ENCODE measurements around the gene TMSB4X.
"Not testable (repeated sequence)": the region's sequence is repeated elsewhere in the genome, so short reads cannot be mapped to it uniquely, and the experiment has no call there.

Gene TMSB4X

GRCh38 chrX:12954376-12954775, 20.5 kb upstream of the TMSB4X start:
- Histone ChIP-seq H3K4me1 (ENCODE audit: control insufficient read depth in 1 of 2, insufficient read depth in 2 of 2, low read length in 2 of 2) (peaks cover 9 to 25% of the 10 kb centered on the region in 2 donors), H3K9me3 (ENCODE audit: control insufficient read depth in 1 of 2, low read length in 2 of 2) (no peaks in the 10 kb centered on the region), H3K36me3 (ENCODE audit: control insufficient read depth in 1 of 2, insufficient read depth in 2 of 2, low read length in 2 of 2) (no peaks in the 10 kb centered on the region), H3K27ac (ENCODE audit: low read depth, low read length) (no peak overlapping the region), H3K9ac (ENCODE audit: low read depth in 1 of 2, low read length in 2 of 2) (no peak overlapping the region), H3K27me3 (ENCODE audit: control insufficient read depth in 1 of 2, insufficient read depth in 2 of 2, low read length in 2 of 2) (no peaks in the 10 kb centered on the region), H3K4me3 (ENCODE audit: low read depth in 1 of 2, low read length in 2 of 2) (no peak overlapping the region)

DNA sequence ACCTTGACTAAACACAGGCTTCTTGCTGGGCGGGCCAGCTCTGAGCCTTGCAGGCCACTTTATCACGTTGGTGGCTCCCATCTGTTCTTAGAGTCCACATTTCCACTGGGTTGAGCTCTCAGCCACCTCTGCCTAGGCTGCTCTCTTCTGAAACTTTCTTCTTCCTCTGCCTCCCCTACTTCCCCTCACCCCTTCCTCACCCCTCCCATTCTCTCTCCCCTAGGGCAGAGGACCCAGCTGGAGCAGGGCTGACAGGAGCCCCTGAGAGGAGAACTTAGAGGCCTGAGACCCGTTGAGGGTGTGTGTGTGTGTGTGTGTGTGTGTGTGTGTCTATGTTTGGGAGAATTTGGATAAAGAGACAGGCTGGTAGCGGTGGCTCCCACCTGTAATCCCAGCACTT, 19.9 kb upstream of the TMSB4X start:
- Histone ChIP-seq H3K4me3 (ENCODE audit: low read depth in 1 of 2, low read length in 2 of 2) (no peak overlapping the region), H3K4me1 (ENCODE audit: control insufficient read depth in 1 of 2, insufficient read depth in 2 of 2, low read length in 2 of 2) (peaks cover 4 to 19% of the 10 kb centered on the region in 2 donors), H3K9me3 (ENCODE audit: control insufficient read depth in 1 of 2, low read length in 2 of 2) (no peaks in the 10 kb centered on the region), H3K36me3 (ENCODE audit: control insufficient read depth in 1 of 2, insufficient read depth in 2 of 2, low read length in 2 of 2) (no peaks in the 10 kb centered on the region), H3K9ac (ENCODE audit: low read depth in 1 of 2, low read length in 2 of 2) (no peak overlapping the region), H3K27ac (ENCODE audit: low read depth, low read length) (no peak overlapping the region), H3K27me3 (ENCODE audit: control insufficient read depth in 1 of 2, insufficient read depth in 2 of 2, low read length in 2 of 2) (no peaks in the 10 kb centered on the region)

DNA sequence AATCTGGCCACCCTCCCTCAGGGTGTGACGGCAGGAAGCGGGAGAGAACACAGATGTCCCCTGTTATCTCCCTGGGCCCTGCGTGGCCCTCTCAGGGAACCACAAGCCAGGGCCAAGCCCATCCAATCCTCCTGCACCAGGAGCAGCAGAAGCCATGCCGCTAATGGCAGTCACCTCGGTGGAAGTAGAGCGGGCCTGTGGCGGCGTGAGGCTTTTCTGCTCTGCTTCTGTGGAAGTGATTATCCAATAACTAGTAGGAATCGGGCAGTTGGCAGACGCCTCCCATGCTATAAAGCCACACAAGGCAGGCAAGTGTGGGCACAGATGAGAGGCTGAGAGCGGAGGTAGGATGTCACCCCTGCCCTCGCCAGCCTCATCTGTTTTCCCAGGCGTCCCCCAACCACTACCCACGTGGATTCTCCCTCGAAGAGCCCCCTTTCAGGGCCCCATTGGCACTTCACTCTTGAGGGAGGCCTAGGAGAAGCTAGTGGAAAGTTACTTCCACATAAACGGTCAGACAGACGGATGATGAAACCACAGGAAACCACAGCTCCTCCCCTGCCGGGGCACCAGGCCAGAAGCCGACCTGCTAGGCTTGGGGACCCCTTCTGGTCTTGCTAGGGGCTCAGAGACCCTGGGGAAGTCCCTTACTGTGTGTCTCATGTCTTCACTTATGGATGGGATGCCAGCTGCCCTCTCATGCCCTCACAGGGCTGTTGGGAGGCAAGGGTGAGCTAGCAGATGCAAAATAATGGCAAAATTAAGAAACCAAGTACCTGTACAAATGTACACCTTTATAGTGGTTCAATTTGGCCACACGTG, 18.8 kb upstream of the TMSB4X start:
- no peaks in the 10 kb centered on the region for H3K27me3 ChIP-seq (ENCODE audit: control insufficient read depth in 1 of 2, insufficient read depth in 2 of 2, low read length in 2 of 2)
- H3K27ac ChIP-seq (ENCODE audit: low read depth, low read length): peak overlapping the region; percentile 34
- H3K9ac ChIP-seq (ENCODE audit: low read depth in 1 of 2, low read length in 2 of 2): peak overlapping the region; percentile 12 to 39
- H3K36me3 ChIP-seq (ENCODE audit: control insufficient read depth in 1 of 2, insufficient read depth in 2 of 2, low read length in 2 of 2): no peaks in the 10 kb centered on the region
- H3K9me3 ChIP-seq (ENCODE audit: control insufficient read depth in 1 of 2, low read length in 2 of 2): no peaks in the 10 kb centered on the region
- peaks cover 4 to 13% of the 10 kb centered on the region in 2 donors for H3K4me1 ChIP-seq (ENCODE audit: control insufficient read depth in 1 of 2, insufficient read depth in 2 of 2, low read length in 2 of 2)
- H3K4me3 ChIP-seq (ENCODE audit: low read depth in 1 of 2, low read length in 2 of 2): peak overlapping the region; percentile 47 to 50

DNA sequence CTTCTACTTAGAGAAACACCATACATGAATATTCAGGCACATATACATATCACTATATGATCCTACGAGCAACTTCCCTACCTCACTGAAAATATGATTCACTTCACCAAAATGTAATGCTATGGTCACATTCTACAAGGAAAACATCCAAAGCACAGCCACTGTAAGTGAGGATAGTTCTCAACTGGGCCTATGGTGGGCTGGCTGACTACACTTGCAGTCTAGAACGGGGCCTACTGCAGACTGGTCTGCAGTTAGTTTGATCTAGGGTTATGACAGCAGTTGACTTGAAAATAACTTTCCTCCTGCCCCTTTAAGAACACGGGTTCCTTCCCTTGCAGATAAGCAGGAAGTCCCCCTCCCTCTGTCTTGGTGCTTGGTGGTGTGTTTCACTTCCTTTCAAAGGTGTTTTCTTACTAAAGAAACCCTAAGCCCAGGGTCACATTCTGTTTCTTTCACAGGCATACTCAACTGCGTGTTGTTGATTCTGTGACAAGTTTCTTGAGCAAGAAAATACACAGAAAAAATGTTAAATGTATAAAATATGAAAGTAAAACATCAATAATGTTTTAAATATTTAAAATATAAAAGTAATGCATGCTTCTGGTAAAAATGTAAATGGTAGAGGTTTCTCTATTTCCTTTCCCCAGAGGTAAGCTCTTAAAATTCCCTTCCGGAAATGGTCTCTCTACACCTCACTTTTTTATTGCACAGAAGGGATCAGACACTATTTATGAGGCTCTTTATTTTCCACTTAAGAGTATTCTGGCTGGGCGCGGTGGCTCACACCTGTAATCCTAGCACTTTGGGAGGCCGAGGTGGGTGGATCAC, 18.0 kb upstream of the TMSB4X start:
- Histone ChIP-seq H3K27ac (ENCODE audit: low read depth, low read length) (peak overlapping the region; percentile 34), H3K4me1 (ENCODE audit: control insufficient read depth in 1 of 2, insufficient read depth in 2 of 2, low read length in 2 of 2) (peaks cover 4 to 13% of the 10 kb centered on the region in 2 donors), H3K4me3 (ENCODE audit: low read depth in 1 of 2, low read length in 2 of 2) (peak overlapping the region; percentile 1 to 47), H3K27me3 (ENCODE audit: control insufficient read depth in 1 of 2, insufficient read depth in 2 of 2, low read length in 2 of 2) (no peaks in the 10 kb centered on the region), H3K9me3 (ENCODE audit: control insufficient read depth in 1 of 2, low read length in 2 of 2) (no peaks in the 10 kb centered on the region), H3K9ac (ENCODE audit: low read depth in 1 of 2, low read length in 2 of 2) (peak overlapping the region; percentile 12 to 39), H3K36me3 (ENCODE audit: control insufficient read depth in 1 of 2, insufficient read depth in 2 of 2, low read length in 2 of 2) (no peaks in the 10 kb centered on the region)

GRCh38 chrX:12958059-12958458, 16.9 kb upstream of the TMSB4X start:
- no peaks in the 10 kb centered on the region for H3K27me3 ChIP-seq (ENCODE audit: control insufficient read depth in 1 of 2, insufficient read depth in 2 of 2, low read length in 2 of 2)

GRCh38 chrX:12958461-12958860, 16.4 kb upstream of the TMSB4X start:
- Histone ChIP-seq H3K36me3 (ENCODE audit: control insufficient read depth in 1 of 2, insufficient read depth in 2 of 2, low read length in 2 of 2) (no peaks in the 10 kb centered on the region), H3K27ac (ENCODE audit: low read depth, low read length) (no peak overlapping the region)

More at GRCh38 chrX:12958059-12958458, 16.9 kb upstream of the TMSB4X start:
- Histone ChIP-seq H3K27ac (ENCODE audit: low read depth, low read length) (peak overlapping the region; percentile 14), H3K4me3 (ENCODE audit: low read depth in 1 of 2, low read length in 2 of 2) (no peak overlapping the region), H3K4me1 (ENCODE audit: control insufficient read depth in 1 of 2, insufficient read depth in 2 of 2, low read length in 2 of 2) (peaks cover 4 to 13% of the 10 kb centered on the region in 2 donors), H3K9me3 (ENCODE audit: control insufficient read depth in 1 of 2, low read length in 2 of 2) (no peaks in the 10 kb centered on the region), H3K36me3 (ENCODE audit: control insufficient read depth in 1 of 2, insufficient read depth in 2 of 2, low read length in 2 of 2) (no peaks in the 10 kb centered on the region), H3K9ac (ENCODE audit: low read depth in 1 of 2, low read length in 2 of 2) (no peak overlapping the region)

GRCh38 chrX:12961196-12961718, 13.7 kb upstream of the TMSB4X start:
- no peaks in the 10 kb centered on the region for H3K9me3 ChIP-seq (ENCODE audit: control insufficient read depth in 1 of 2, low read length in 2 of 2)
- H3K4me1 ChIP-seq (ENCODE audit: control insufficient read depth in 1 of 2, insufficient read depth in 2 of 2, low read length in 2 of 2): peaks cover 4% of the 10 kb centered on the region in 2 donors
- no peak overlapping the region for H3K27ac ChIP-seq (ENCODE audit: low read depth, low read length)
- H3K9ac ChIP-seq (ENCODE audit: low read depth in 1 of 2, low read length in 2 of 2): no peak overlapping the region
- no peaks in the 10 kb centered on the region for H3K27me3 ChIP-seq (ENCODE audit: control insufficient read depth in 1 of 2, insufficient read depth in 2 of 2, low read length in 2 of 2)
- no peak overlapping the region for H3K4me3 ChIP-seq (ENCODE audit: low read depth in 1 of 2, low read length in 2 of 2)
- H3K36me3 ChIP-seq (ENCODE audit: control insufficient read depth in 1 of 2, insufficient read depth in 2 of 2, low read length in 2 of 2): no peaks in the 10 kb centered on the region

More at GRCh38 chrX:12958461-12958860, 16.4 kb upstream of the TMSB4X start:
- Histone ChIP-seq H3K4me3 (ENCODE audit: low read depth in 1 of 2, low read length in 2 of 2) (no peak overlapping the region), H3K9me3 (ENCODE audit: control insufficient read depth in 1 of 2, low read length in 2 of 2) (no peaks in the 10 kb centered on the region), H3K27me3 (ENCODE audit: control insufficient read depth in 1 of 2, insufficient read depth in 2 of 2, low read length in 2 of 2) (no peaks in the 10 kb centered on the region), H3K9ac (ENCODE audit: low read depth in 1 of 2, low read length in 2 of 2) (no peak overlapping the region), H3K4me1 (ENCODE audit: control insufficient read depth in 1 of 2, insufficient read depth in 2 of 2, low read length in 2 of 2) (peaks cover 4 to 13% of the 10 kb centered on the region in 2 donors)

GRCh38 chrX:12962041-12962504, 12.8 kb upstream of the TMSB4X start:
- H3K9ac ChIP-seq (ENCODE audit: low read depth in 1 of 2, low read length in 2 of 2): no peak overlapping the region
- no peaks in the 10 kb centered on the region for H3K27me3 ChIP-seq (ENCODE audit: control insufficient read depth in 1 of 2, insufficient read depth in 2 of 2, low read length in 2 of 2)
- H3K36me3 ChIP-seq (ENCODE audit: control insufficient read depth in 1 of 2, insufficient read depth in 2 of 2, low read length in 2 of 2): no peaks in the 10 kb centered on the region
- no peaks in the 10 kb centered on the region for H3K9me3 ChIP-seq (ENCODE audit: control insufficient read depth in 1 of 2, low read length in 2 of 2)
- no peak overlapping the region for H3K4me3 ChIP-seq (ENCODE audit: low read depth in 1 of 2, low read length in 2 of 2)
- peaks cover 0 to 4% of the 10 kb centered on the region in 2 donors for H3K4me1 ChIP-seq (ENCODE audit: control insufficient read depth in 1 of 2, insufficient read depth in 2 of 2, low read length in 2 of 2)
- H3K27ac ChIP-seq (ENCODE audit: low read depth, low read length): no peak overlapping the region

DNA sequence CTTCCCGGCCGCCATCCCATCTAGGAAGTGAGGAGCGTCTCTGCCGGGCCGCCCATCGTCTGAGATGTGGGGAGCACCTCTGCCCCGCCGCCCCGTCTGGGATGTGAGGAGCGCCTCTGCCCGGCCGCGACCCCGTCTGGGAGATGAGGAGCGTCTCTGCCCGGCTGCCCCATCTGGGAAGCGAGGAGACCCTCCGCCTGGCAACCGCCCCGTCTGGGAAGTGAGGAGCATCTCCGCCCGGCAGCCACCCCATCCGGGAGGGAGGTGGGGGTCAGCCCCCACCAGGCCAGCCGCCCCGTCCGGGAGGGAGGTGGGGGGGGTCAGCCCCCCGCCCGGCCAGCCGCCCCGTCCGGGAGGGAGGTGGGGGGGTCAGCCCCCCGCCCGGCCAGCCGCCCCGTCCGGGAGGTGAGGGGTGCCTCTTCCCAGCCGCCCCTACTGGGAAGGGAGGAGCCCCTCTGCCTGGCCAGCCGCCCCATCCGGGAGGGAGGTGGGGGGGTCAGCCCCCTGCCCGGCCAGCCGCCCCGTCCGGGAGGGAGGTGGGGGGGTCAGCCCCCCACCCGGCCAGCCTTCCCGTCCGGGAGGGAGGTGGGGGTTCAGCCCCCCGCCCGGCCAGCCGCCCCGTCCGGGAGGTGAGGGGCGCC, 11.6 kb upstream of the TMSB4X start:
- H3K9ac ChIP-seq (ENCODE audit: low read depth in 1 of 2, low read length in 2 of 2); H3K27ac ChIP-seq (ENCODE audit: low read depth, low read length); H3K9me3 ChIP-seq (ENCODE audit: control insufficient read depth in 1 of 2, low read length in 2 of 2); H3K4me3 ChIP-seq (ENCODE audit: low read depth in 1 of 2, low read length in 2 of 2); H3K4me1 ChIP-seq (ENCODE audit: control insufficient read depth in 1 of 2, insufficient read depth in 2 of 2, low read length in 2 of 2); H3K27me3 ChIP-seq (ENCODE audit: control insufficient read depth in 1 of 2, insufficient read depth in 2 of 2, low read length in 2 of 2); H3K36me3 ChIP-seq (ENCODE audit: control insufficient read depth in 1 of 2, insufficient read depth in 2 of 2, low read length in 2 of 2): not testable (repeated sequence)

Measured in duodenal mucosa (tissue), 2 donors.